Suprapubic skin (tissue), 3 donors: Measurements from ENCODE around the gene MC2R.

Experiments
- POLR2A ChIP-seq, 2 donors: fragments of 450-650 bp; IDR thresholded peaks; one replicate each; pipeline ENCODE4 v1.6.1; 2017; ENCODE audit warnings: antibody characterized with exemption in 2 of 2, mild to moderate bottlenecking in 2 of 2, moderate library complexity in 2 of 2
- TF ChIP-seq, protein P1 (sequence below), 2 donors: fragments of 200-600 bp in 1 of 2; fragments of 450-650 bp in 1 of 2; sonication (generic) in 1 of 2; IDR thresholded peaks; one replicate each; pipeline ENCODE4 v1.5.1; 2016 to 2019; ENCODE audit warnings: antibody characterized with exemption in 2 of 2, mild to moderate bottlenecking in 1 of 2, moderate library complexity in 1 of 2

DNA sequence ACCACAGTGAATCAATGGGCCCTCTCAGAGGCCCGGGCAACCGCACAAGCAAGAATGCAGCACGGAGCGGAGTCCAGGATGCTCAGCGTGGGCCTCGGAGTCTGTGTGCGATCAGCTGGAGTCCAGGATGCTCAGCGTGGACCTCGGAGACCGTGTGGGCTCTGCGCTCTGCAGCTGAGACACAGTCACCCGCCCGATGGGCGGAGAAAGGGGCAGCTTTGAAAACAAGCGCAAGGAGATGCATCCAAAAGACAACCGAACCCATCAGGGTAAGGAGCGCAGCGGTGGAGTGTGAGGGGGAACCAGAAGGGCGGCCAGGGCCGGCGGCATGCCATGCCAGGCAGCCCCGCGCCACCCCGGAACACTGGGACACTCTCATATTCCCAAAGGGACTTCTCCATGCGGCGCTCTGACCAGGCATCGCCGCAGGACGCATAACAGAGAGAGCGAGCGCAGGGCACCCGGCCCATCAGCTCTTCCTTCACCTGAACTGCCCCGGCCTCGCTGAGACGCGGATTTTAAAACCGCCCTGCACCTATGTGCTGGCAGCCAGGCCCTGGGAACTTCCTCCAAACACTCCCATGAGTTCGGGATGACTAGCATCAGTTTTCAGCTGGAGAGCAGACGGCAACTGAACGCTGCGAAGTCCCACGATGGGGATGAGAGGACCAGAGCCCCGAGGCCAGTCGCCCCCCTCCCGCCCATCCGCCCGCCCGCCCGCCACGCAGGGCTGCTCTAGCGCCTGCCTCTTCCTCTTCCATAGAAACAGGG, 46.6 kb downstream of the MC2R start:
- TF ChIP-seq, protein P1, sequence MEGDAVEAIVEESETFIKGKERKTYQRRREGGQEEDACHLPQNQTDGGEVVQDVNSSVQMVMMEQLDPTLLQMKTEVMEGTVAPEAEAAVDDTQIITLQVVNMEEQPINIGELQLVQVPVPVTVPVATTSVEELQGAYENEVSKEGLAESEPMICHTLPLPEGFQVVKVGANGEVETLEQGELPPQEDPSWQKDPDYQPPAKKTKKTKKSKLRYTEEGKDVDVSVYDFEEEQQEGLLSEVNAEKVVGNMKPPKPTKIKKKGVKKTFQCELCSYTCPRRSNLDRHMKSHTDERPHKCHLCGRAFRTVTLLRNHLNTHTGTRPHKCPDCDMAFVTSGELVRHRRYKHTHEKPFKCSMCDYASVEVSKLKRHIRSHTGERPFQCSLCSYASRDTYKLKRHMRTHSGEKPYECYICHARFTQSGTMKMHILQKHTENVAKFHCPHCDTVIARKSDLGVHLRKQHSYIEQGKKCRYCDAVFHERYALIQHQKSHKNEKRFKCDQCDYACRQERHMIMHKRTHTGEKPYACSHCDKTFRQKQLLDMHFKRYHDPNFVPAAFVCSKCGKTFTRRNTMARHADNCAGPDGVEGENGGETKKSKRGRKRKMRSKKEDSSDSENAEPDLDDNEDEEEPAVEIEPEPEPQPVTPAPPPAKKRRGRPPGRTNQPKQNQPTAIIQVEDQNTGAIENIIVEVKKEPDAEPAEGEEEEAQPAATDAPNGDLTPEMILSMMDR (IDR thresholded peaks at IDR 0.05), result no peak
- TF ChIP-seq POLR2A (IDR thresholded peaks at IDR 0.05), result no peak
